Raji (cell line): ENCODE results near the gene IGF2BP2.

ENCODE experiments used
- POLR2A ChIP-seq: IDR thresholded peaks from 2 replicates; pipeline ENCODE4 v1.6.1; 2011; ENCODE audit warnings: low read depth, low read length, control low read depth; ENCODE audit not compliant: insufficient read depth

IGF2BP2 gene

DNA sequence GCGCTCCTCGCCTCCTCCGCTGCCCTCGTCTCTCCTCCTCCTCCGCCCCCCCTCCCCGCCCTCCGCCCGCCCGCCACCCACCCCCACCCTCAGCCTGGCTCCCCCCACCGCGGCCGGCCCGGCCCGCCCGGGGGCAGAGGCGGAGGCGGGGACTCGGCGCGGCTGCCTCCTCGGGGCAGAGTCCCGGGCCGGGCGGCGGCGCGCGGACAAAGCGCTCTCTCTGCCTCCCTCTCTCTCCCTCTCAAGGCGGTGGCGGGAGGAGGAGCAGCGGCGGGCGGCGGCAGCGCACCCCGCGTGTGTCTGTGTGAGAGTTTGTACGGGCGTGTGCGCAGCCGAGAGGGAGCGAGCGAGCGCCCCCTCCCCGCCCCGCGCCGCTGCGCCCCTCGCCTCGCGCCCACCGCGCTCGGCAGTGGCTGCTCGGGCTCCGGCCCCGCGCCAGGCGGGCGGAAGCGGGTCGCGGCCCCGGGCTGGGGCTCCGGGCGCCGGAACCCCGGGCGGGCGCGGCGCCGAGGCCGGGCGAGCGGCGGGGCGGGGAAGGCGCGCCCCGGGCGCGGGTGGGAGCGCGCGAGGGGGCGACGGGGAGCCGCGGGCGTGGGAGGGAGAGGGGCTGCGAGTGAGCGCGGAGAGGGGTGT, at the start of gene IGF2BP2:
Gene IGF2BP2, minus strand, starts transcription at position 37 of the 633 bp plus-strand sequence. CDS start 82 bp downstream, outside the sequence.
- TF ChIP-seq POLR2A = no peak

DNA sequence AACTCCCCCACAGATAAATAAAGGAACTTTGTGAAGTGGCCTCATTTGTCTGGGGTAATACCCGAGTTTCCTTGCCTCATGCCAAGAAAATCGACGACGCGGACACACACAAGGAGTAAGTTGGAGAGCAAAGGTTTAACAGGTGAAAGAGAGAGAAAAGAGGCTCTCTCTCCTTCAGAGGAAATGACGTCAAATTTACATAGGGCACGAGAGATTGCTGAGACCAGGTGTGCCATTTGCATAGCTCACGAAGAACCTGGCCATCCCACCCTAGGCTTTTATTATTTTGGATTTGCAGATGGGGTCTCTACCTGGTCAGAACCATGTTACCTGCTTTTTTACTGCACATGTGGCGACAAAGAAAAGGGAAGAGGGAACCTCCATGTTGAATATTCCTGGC, 49.3 kb upstream of the IGF2BP2 start:
- no peak for TF ChIP-seq POLR2A

DNA sequence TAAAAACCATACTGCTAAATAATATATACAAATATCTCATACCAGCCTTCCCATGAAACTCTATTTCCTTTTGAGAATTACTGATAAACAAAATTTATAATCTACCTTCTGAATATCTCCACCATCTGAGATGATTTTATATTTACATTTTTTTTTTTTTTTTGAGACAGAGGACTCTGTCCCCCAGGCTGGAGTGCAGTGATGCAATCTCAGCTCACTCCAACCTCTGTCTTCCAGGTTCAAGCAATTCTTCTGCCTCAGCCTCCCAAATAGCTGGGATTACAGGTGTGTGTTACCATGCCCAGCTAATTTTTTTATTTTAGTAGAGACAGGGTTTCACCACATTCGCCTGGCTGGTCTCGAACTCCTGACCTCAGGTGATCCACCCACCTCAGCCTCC, 42.8 kb upstream of the IGF2BP2 start:
- no peak for TF ChIP-seq POLR2A

DNA sequence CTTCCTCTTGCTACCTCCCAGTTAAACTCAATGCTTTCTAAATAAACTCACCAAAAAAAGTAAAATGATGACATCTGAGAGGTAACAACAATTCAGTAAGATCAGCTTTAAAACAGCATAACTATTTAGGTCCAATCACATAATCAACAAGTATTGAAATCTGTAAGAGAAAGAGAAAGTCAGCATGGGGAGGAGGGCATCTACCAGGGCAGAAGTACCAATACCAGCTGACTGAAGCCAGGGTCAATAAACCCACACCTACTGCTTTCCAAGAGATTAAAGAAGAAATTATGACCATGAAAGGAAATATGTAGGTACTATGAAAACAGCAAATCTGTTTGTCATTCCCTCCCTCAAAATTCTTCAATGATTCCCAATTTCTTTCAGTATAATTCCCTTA, 42.2 kb upstream of the IGF2BP2 start:
- no peak for TF ChIP-seq POLR2A

DNA sequence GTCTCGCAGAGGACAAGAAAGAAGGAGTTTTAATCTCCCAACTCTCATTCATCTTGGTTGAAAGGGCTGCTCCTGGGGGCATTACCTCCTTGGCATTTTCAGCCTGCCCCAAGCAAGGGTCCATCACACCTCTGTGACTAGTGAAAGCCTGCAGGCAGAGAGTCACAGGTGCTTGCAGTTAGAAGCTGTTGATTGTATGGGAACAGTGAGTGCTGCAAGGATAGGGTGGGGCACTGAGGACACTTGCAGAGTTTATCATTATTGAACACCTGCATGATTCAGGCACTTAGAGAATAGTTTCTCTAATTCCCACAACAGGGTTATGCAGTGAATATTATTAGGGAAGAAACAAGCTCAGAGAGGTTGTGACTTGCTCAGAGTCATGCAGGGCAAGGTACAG, 41.7 kb upstream of the IGF2BP2 start:
- no peak for TF ChIP-seq POLR2A

DNA sequence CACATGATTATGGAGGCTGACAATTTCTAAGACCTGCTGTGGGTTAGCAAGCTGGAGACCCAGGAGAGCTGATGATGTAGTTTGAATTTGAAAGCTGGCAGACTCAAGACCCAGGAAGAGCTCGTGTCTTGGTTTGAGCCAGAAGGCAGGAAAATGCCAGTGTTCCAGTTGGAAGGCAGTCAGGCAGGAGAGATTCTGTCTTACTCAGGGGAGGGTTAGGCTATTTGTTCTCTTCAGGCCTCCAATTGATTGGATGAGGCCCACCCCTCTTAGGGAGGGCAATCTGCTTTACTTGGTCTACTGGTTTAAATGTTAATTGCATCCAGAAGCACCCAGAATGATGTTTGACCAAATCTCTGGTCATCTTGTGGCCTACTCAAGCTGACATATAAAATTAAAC, 40.4 kb upstream of the IGF2BP2 start:
- no peak for TF ChIP-seq POLR2A

DNA sequence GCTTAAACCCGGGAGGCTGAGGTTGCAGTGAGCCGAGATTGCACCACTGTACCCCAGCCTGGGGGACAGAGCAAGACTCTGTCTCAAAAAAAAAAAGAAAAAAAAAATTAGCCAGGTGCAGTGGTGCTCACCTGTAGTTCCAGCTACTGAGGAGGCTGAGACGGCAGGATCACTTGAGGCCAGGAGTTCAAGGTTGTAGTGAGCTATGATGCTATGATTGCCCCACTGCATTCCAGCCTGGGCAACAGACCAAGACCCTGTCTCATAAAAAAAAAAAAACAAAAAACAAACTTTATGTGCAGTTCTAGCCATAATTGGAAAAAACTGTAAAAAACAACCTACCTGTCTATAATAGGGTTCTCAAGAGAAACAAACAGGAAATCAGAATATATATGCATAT, 39.9 kb upstream of the IGF2BP2 start:
- TF ChIP-seq POLR2A = no peak

DNA sequence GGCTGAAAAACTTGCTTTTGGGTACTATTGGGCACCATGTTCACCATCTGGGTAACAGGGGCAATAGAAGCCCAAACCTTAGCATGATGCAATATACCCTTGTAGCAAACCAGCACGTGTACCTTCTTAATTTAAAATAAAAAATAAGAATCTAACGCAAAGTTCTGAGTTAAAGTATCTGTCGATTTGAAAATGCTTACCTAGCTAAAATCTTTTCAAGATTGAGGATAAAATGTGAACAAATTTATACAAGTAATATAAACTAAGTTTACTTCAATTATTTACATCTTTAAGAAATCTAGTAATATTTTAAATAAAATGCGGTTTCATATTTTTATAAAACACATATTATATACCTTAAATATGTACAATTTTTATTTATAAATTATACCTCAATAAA, 38.1 kb upstream of the IGF2BP2 start:
- no peak for TF ChIP-seq POLR2A

DNA sequence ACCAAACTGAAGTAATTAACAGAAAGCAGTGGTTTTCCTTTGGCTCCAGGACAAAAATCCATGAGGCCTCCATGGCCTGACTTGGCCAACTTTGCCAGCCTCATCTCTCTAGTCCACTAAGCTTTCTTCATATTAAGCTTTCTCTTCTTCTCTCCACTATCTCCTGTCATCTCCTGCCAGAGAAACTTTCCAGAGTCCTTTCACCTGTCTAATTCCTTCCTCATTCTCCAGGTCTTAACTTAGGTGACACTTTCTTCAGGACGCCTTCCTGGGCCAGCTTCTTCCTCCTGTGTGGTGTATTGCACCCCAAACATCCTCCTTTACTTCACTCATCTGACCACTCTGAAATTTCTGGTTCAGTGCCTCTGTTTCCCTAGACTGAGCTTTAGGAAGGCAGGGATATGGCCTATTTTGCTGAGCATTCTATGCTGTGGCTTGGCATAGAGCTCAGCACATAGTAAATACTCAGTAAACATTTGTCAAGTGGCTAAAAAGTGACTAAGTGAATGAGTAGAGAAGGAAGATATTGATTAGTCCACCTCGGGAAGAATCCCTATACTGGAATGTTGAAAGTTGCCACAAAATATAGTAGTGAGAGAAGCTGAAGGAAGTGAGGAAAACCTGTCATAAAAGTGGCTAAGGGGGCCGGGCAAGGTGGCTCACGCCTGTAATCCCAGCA, 34.6 kb upstream of the IGF2BP2 start:
- TF ChIP-seq POLR2A = no peak

DNA sequence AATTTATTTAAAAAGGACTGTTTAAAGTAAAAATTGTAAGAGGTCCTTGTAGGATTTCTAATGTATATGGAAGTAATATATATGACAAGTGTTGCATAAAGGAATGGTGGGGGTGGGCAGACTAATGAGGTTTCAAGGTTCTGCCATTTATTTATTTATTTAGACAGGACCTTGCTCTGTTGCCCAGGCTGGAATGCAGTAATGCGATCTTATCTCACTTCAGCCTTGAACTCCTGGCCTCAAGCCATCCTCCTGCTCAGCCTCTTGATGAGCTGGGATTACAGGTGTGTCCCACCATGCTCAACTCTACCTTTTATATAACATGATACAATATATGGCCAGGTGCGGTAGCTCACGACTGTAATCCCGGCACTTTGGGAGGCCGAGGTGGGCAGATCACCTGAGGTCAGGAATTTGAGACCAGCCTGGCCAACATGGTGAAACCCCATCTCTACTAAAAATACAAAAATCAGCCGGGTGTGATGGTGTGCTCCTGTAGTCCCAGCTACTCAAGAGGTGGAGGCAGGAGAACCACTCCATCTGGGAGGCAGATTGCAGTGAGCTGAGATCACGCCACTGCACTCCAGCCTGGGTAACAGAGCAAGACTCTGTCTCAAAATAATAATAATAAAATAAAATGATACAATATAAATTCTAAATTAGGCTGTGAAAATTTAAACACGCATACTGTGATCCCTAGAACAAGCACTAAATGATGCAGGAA, 33.8 kb upstream of the IGF2BP2 start:
- TF ChIP-seq POLR2A = no peak

DNA sequence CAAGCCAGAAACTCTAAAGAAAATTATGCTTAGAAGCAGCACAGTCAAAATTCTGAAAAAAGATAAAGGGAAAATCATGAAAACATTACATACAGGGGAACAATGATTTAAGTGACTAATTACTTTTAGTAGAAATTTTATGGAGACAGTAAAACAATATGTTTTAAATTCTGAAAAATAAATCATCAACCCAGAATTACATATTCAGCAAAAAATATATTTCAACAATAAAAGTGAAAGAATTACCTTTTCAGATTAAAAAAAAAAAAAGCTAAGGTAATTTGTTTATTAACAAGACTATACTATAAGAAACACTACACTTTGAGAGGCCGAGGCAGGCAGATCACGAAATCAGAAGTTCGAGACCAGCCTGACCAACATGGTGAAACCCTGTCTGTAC, 32.4 kb upstream of the IGF2BP2 start:
- TF ChIP-seq POLR2A = no peak

DNA sequence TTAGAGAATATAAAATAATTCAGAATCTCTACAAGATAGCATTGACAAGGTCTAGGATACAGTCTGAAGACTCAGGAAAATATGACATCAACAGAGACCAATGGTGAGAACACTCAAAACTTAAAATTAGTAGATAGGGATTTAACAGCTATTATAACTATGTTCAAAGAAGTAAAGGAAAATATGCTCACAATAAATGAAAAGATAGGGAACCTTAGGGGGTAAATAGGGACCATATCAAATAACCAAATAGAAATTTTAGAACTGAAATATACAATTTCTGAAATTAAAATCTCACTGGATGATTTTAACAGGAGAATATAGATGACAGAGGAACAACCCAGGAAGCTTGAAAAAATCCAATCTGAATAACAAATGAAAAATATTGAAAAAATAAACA, 31.8 kb upstream of the IGF2BP2 start:
- no peak for TF ChIP-seq POLR2A

DNA sequence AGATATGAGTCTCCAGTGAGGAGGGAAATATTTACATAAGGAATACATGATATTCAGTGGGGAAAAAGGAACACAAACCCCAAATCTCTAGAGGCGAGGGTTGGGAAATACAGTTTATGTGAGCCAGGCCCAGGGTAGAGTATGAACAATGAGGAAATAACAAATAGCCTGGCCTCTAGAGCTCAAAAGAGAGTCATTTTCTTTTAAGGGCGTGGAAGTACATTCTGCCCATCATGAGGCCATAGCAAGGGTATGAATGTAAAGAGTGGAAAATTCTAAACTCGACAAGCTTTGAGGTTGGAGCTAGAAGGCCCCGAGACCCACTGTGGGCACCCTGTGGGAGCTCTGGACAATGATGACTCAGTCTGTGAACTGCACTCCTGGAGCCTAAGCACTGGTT, 27.8 kb upstream of the IGF2BP2 start:
- no peak for TF ChIP-seq POLR2A

DNA sequence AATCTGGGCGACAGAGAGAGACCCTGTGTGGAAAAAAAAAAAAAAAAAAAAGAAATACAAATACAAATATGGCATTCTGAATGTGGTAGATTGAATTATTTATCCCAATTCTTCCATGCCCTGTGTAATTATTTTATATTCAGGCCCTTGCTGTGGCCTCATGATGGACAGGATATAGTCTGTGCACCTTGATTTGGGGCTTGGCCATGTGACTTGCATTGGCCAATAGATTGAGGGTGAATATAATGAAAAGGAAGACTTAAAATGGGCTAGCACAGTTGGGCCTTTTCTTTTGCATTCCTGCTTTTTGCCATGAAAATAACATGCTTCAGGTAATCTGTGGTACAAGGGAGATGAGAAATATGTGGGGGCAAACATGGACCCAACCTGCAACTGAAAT, 27.1 kb upstream of the IGF2BP2 start:
- no peak for TF ChIP-seq POLR2A

DNA sequence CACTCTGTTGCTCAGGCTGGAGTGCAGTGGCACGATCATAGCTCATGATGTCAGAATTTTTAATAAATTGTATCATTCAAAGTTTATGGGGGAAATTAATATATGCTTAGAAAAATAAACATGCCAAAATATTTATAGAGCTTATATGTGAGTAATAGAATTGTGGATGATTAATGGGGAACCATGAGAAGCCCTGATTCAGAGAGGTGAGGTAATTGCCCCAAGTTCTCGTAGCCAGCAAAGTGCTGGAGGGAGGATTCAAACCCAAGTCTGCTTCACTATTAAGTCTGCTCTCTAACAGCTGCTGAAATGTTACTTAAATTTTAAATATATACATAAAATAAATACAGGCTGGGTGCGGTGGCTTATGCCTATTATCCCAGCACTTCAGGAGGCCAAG, 26.2 kb upstream of the IGF2BP2 start:
- no peak for TF ChIP-seq POLR2A

DNA sequence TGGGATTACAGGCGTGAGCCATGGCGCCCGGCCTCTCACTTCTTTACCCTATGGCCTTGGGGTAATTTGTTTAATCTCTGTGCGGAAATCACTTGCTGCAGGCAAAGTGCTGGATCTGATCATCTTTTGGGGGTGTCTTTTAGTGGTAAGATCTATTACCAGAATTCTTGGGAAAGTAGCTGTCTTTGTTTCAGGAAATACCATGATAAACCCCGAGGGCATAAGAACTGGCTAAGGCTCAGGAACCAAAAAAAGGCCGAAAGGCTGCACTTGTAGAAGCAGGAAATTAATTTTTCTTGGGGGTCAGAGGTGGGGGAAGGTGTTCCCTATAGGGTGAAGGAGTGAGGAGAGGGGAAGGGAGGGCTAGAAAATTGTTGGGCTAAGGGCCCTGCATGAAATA, 22.7 kb upstream of the IGF2BP2 start:
- no peak for TF ChIP-seq POLR2A
